Neural cell (in vitro differentiated cells): ENCODE data around the gene RYR3.

Source experiments
- EZH2 ChIP-seq: fragments of 200-600, 300-800 bp; shearing (Covaris generic), sonication (generic); IDR thresholded peaks from 2 replicates; pipeline ENCODE4 v1.6.1; 2014; ENCODE audit warnings: antibody characterized with exemption, low read length, borderline replicate concordance, mild to moderate bottlenecking; ENCODE audit not compliant: insufficient read depth, poor library complexity, severe bottlenecking
- POLR2AphosphoS5 ChIP-seq: IDR thresholded peaks from 2 replicates; pipeline ENCODE4 v1.6.1; 2012
- TF ChIP-seq, protein P1 (sequence below): fragments of 450-650 bp; IDR thresholded peaks from 2 replicates; pipeline ENCODE4 v1.5.1; 2014; ENCODE audit warnings: antibody characterized with exemption, mild to moderate bottlenecking, moderate library complexity; ENCODE audit not compliant: poor library complexity, severe bottlenecking

- TF ChIP-seq, protein P1, sequence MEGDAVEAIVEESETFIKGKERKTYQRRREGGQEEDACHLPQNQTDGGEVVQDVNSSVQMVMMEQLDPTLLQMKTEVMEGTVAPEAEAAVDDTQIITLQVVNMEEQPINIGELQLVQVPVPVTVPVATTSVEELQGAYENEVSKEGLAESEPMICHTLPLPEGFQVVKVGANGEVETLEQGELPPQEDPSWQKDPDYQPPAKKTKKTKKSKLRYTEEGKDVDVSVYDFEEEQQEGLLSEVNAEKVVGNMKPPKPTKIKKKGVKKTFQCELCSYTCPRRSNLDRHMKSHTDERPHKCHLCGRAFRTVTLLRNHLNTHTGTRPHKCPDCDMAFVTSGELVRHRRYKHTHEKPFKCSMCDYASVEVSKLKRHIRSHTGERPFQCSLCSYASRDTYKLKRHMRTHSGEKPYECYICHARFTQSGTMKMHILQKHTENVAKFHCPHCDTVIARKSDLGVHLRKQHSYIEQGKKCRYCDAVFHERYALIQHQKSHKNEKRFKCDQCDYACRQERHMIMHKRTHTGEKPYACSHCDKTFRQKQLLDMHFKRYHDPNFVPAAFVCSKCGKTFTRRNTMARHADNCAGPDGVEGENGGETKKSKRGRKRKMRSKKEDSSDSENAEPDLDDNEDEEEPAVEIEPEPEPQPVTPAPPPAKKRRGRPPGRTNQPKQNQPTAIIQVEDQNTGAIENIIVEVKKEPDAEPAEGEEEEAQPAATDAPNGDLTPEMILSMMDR: no peak
- TF ChIP-seq EZH2: no peak
- TF ChIP-seq POLR2AphosphoS5: no peak
Observed at GRCh38 chr15:33778852-33779251, 468.1 kb downstream of the RYR3 start.
